HepG2 (cell line): Measurements from ENCODE around the gene PFDN1. TPM values are rescaled to one million over a fixed set of nuclear protein-coding genes. Genes with fewer than 3 reads are reported as not detected.

ENCODE experiments used
- ATAC-seq: fragments of 200-7000 bp; cut with Tn5 transposase; 3 replicates; pipeline ENCODE4 v1.9.1; 2020; ENCODE audit warnings: mild to moderate bottlenecking, moderate library complexity
- BruUV-seq: library from RNA; stranded (reverse); fragments of 400-500 nt; replicated peaks from 2 replicates; lab custom pipeline; 2021; lab: Mats Ljungman, UMichigan
- CTCF ChIA-PET: fragments of 300-600 bp; formaldehyde crosslinking; extraction: SDS; loops from one replicate; lab custom pipeline; 2021; ENCODE audit warnings: low total read pairs, inconsistent platforms, low intra/inter-chr PET ratio; lab: Yijun Ruan, JAX
- POLR2A ChIA-PET: fragments of 350-600 bp; sonication (Branson Sonifier 250); formaldehyde crosslinking; loops from one replicate; lab custom pipeline; 2020; ENCODE audit warnings: antibody characterized with exemption, inconsistent platforms; lab: Yijun Ruan, JAX
- DNase-seq: peaks from one replicate; pipeline ENCODE4 v3.0.0-alpha.2; 2015; ENCODE audit warnings: low spot score
- FAIRE-seq: peaks from 3 replicates; lab custom pipeline; 2011; peaks lifted over from hg19 to GRCh38; lab: Jason Lieb, UNC
- H2AFZ ChIP-seq: one replicate; pipeline ENCODE4 v1.6.1; 2011; ENCODE audit warnings: low read length, inconsistent platforms
- H3K27ac ChIP-seq: fragments of 300-600 bp; 3 replicates; pipeline ENCODE4 v1.8.0; 2011; ENCODE audit warnings: mixed run types, mild to moderate bottlenecking, mixed read lengths, low read length, inconsistent platforms; ENCODE audit not compliant: insufficient read depth; ENCODE audit errors: extremely low read length
- H3K27me3 ChIP-seq, 2 experiments: fragments of 200-600 bp in 1 of 2; 2 replicates in 1 of 2; 3 replicates in 1 of 2; pipeline versions ENCODE4 v1.6.0 to v1.8.0; 2011; ENCODE audit warnings: low read length in 2 of 2, mild to moderate bottlenecking in 2 of 2, moderate library complexity in 2 of 2, inconsistent platforms in 1 of 2; ENCODE audit not compliant: insufficient read depth in 2 of 2, control insufficient read depth in 1 of 2
- H3K36me3 ChIP-seq, 2 experiments: fragments of 200-600 bp in 1 of 2; replicated peaks in 1 of 2; 2 replicates in 1 of 2; 3 replicates in 1 of 2; pipeline versions ENCODE4 v1.5.1 to v1.8.0; 2011; ENCODE audit warnings: low read length in 2 of 2, inconsistent platforms in 1 of 2; ENCODE audit not compliant: insufficient read depth in 2 of 2, control insufficient read depth in 1 of 2
- H3K4me1 ChIP-seq: 2 replicates; pipeline ENCODE4 v1.5.1; 2012; ENCODE audit warnings: low read length, inconsistent platforms; ENCODE audit not compliant: insufficient read depth
- H3K4me2 ChIP-seq: 2 replicates; pipeline ENCODE4 v1.6.0; 2011; ENCODE audit warnings: low read depth, low read length, inconsistent platforms
- H3K4me3 ChIP-seq, 3 experiments: fragments of 200-600 bp in 1 of 3; sonication (generic), shearing (Covaris generic) in 1 of 3; replicated peaks in 1 of 3; 2 replicates each; pipeline ENCODE4 v1.5.1; 2011 to 2016; ENCODE audit warnings: low read length in 3 of 3, inconsistent platforms in 2 of 3, low read depth in 2 of 3, mild to moderate bottlenecking in 2 of 3, control low read depth in 1 of 3, mixed read lengths in 1 of 3; ENCODE audit not compliant: insufficient read depth in 1 of 3
- H3K79me2 ChIP-seq: one replicate; pipeline ENCODE4 v1.6.1; 2011; ENCODE audit warnings: low read length, inconsistent platforms; ENCODE audit not compliant: insufficient read depth
- H3K9ac ChIP-seq: 2 replicates; pipeline ENCODE4 v1.6.0; 2011; ENCODE audit warnings: mild to moderate bottlenecking, low read depth, low read length, inconsistent platforms; ENCODE audit not compliant: insufficient read depth
- H3K9me3 ChIP-seq: 2 replicates; pipeline ENCODE4 v1.5.1; 2012; ENCODE audit warnings: mild to moderate bottlenecking, low read length
- H4K20me1 ChIP-seq: 2 replicates; pipeline ENCODE4 v1.6.0; 2011; ENCODE audit warnings: inconsistent platforms, mild to moderate bottlenecking, low read length, moderate library complexity; ENCODE audit not compliant: insufficient read depth
- BCL6 ChIP-seq: IDR thresholded peaks from 2 replicates; pipeline ENCODE4 v1.6.1; 2016; ENCODE audit warnings: missing genetic modification reagents, missing compliant biosample characterization
- CEBPB ChIP-seq: IDR thresholded peaks from 2 replicates; pipeline ENCODE4 v1.6.1; 2011; ENCODE audit warnings: low read depth, low read length, improper control_type of control experiment, borderline replicate concordance
- CEBPG ChIP-seq: IDR thresholded peaks from 2 replicates; pipeline ENCODE4 v1.6.1; 2016
- FOXA3 ChIP-seq: IDR thresholded peaks from 2 replicates; pipeline ENCODE4 v1.6.1; 2016; ENCODE audit warnings: missing genetic modification reagents, missing compliant biosample characterization
- RXRB ChIP-seq: IDR thresholded peaks from 2 replicates; pipeline ENCODE4 v1.6.1; 2016; ENCODE audit warnings: borderline replicate concordance, missing genetic modification reagents, missing compliant biosample characterization
- SATB2 ChIP-seq: sonication (generic); formaldehyde crosslinking; IDR thresholded peaks from 2 replicates; pipeline ENCODE4 v1.5.0; 2020; ENCODE audit warnings: missing genetic modification reagents
- WGBS: methylation state at CpG from one replicate; pipeline ENCODE4 v1.1.6; 2017; ENCODE audit warnings: low lambda C conversion rate; 5-methylcytosine and 5-hydroxymethylcytosine counted together
- in situ Hi-C: cut with HindIII; loops from 2 replicates; pipeline ENCODE4 v1.10.0; 2017; ENCODE audit warnings: low pct_unique_long_range_greater_than_20kb; ENCODE audit not compliant: extremely low pct_ligation_motif_present
- intact Hi-C: fragments of 100-400 bp; cut with micrococcal nuclease; formaldehyde crosslinking; loops from one replicate; pipeline ENCODE4 v1.10.0; 2022; ENCODE audit not compliant: unreplicated experiment
- polyA plus RNA-seq, 8 experiments: library from polyadenylated mRNA; depleted of rRNA in 3 of 8; stranded (reverse) in 7 of 8; unstranded in 1 of 8; fragments of >200 nt; fragmentation: Illumina TruSeq in 4 of 8; extraction: Trizol in 4 of 8; gene quantifications; 2 replicates each; pipeline versions ENCODE4 v1.2.1 to v1.2.3, GENCODE V29; 2011 to 2016; ENCODE audit warnings: low read depth in 4 of 8, missing spikeins in 1 of 8, mixed read lengths in 1 of 8; ENCODE audit not compliant: insufficient read depth in 1 of 8
- total RNA-seq, 5 experiments: library from RNA; depleted of rRNA; stranded (reverse); fragments of >200 nt; fragmentation: Illumina TruSeq; extraction: Trizol; gene quantifications; 2 replicates each; pipeline ENCODE4 v1.2.3, GENCODE V29; 2016; ENCODE audit warnings: low read depth in 1 of 5
- TF ChIP-seq, protein P1 (sequence below): sonication (generic); formaldehyde crosslinking; IDR thresholded peaks from 2 replicates; pipeline ENCODE4 v1.4.0; 2020; ENCODE audit warnings: missing genetic modification reagents; ENCODE audit errors: not compliant biosample characterization
- TF ChIP-seq, protein P2 (sequence below), 2 experiments: fragments of 450-650 bp in 1 of 2; sonication (generic) in 1 of 2; formaldehyde crosslinking; IDR thresholded peaks; 2 replicates each; pipeline versions ENCODE4 v1.5.0 to v1.8.0; 2020 to 2022; ENCODE audit warnings: mild to moderate bottlenecking in 1 of 2, missing genetic modification reagents in 1 of 2

PFDN1 gene
- total and polyA plus RNA-seq, 2 of the 13 experiments (the other 11 are each of a cell fraction or from before 2014, with no cell fraction given), result 67.2 to 70.8 TPM

DNA sequence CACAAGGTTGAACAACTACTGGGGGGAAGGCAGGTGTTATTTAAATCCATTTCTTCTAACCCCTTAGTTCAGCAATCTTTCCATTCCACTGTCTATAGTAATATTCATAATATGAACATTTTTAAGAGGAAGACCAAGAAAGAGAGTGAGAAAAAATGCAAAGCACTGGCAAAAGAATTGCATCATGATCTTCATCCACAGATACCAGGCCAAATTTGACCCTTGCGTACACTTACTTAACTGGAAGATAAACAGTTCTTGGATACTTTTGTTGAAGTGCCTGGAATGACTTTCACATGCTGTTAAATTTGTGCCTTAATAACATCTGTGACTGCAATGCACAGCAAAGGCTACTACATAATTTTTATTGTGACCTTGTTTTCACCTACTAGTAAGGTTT, 1.8 kb downstream of the PFDN1 start:
- BruUV-seq, result no TSS peak
- intact Hi-C loops (loop anchor here (5.0 kb wide), 1 partner anchor 39 kb away; no protein-coding TSS in a partner anchor), in situ Hi-C loops (no loop called here)
- peaks cover 64% of the 10 kb centered on the region for H3K79me2 ChIP-seq
- CTCF ChIA-PET, result no interaction called here
- no peaks in the 10 kb centered on the region; a peak in 2 of 5 replicates for H3K27me3 ChIP-seq
- peak overlapping the region; percentile 66 for H3K4me2 ChIP-seq
- H3K9ac ChIP-seq, result peak overlapping the region; percentile 95; the same call in 1 of the 2 replicates
- TF ChIP-seq CEBPB (peak; percentile 28; the same call in 1 of the 2 replicates), RXRB (peak; percentile 51; the same call in 1 of the 2 replicates), FOXA3 (CRISPR knock-in tag) (peak; percentile 43; the same call in 1 of the 2 replicates), BCL6 (0 out of 2 replicates have a peak, but pooled peaks have one; percentile 26), SATB2 (CRISPR knock-in tag) (no peak), CEBPG (peak; percentile 73)
- TF ChIP-seq, protein P1, sequence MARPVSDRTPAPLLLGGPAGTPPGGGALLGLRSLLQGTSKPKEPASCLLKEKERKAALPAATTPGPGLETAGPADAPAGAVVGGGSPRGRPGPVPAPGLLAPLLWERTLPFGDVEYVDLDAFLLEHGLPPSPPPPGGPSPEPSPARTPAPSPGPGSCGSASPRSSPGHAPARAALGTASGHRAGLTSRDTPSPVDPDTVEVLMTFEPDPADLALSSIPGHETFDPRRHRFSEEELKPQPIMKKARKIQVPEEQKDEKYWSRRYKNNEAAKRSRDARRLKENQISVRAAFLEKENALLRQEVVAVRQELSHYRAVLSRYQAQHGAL (CRISPR knock-in tag), result no peak
- TF ChIP-seq, protein P2, sequence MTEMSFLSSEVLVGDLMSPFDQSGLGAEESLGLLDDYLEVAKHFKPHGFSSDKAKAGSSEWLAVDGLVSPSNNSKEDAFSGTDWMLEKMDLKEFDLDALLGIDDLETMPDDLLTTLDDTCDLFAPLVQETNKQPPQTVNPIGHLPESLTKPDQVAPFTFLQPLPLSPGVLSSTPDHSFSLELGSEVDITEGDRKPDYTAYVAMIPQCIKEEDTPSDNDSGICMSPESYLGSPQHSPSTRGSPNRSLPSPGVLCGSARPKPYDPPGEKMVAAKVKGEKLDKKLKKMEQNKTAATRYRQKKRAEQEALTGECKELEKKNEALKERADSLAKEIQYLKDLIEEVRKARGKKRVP (CRISPR knock-in tag; IDR thresholded peaks at IDR 0.05), result peak in 1 of 2 experiments; percentile 81; a peak in 2 of 4 replicates
- H3K4me3 ChIP-seq, result peak overlapping the region; percentile 15 to 90 (median 89); a peak in 4 of 6 replicates
- H2AFZ ChIP-seq, result no peak overlapping the region
- no peak for ATAC-seq
- H3K36me3 ChIP-seq, result peaks cover 3 to 9% of the 10 kb centered on the region in 2 experiments; a peak in 2 of 5 replicates
- no peaks in the 10 kb centered on the region for H3K9me3 ChIP-seq
- H3K4me1 ChIP-seq, result peaks cover 61% of the 10 kb centered on the region
- no peak for FAIRE-seq
- no peak for DNase-seq
- peaks cover 2% of the 10 kb centered on the region; the same call in 1 of the 2 replicates for H4K20me1 ChIP-seq
- no peak overlapping the region for H3K27ac ChIP-seq
- POLR2A ChIA-PET, result no interaction called here
- WGBS, result 86% methylated on average over 1 of the region's 1 CpG
